ENCODE results near the gene BMP8A.
"Not testable (repeated sequence)": the region's sequence is repeated elsewhere in the genome, so short reads cannot be mapped to it uniquely, and the experiment has no call there.

The BMP8A gene

GRCh38 chr1:39488012-39488545 is 3.4 kb upstream of the BMP8A start:
- no peak for ATAC-seq (replicated peaks; ENCODE audit: extremely low read depth, poor library complexity, severe bottlenecking)
- H3K27ac Mint-ChIP-seq (ENCODE audit: low read depth), result no peak overlapping the region
- peaks cover 7% of the 10 kb centered on the region for H3K4me1 Mint-ChIP-seq
- H3K27me3 Mint-ChIP-seq, result peaks cover 5% of the 10 kb centered on the region
- H3K9me3 Mint-ChIP-seq, result no peaks in the 10 kb centered on the region
- no peak overlapping the region for H3K4me3 Mint-ChIP-seq
- DNase-seq (ENCODE audit: low spot score in 2 of 2), result no peak
- peaks cover 34% of the 10 kb centered on the region for H3K36me3 Mint-ChIP-seq (ENCODE audit: insufficient read depth)

GRCh38 chr1:39488793-39489566 is 2.5 kb upstream of the BMP8A start:
- Mint-ChIP-seq H3K36me3 (ENCODE audit: insufficient read depth) (peaks cover 26% of the 10 kb centered on the region), H3K4me3 (no peak overlapping the region), H3K27me3 (peaks cover 14% of the 10 kb centered on the region), H3K27ac (ENCODE audit: low read depth) (no peak overlapping the region), H3K4me1 (peaks cover 7% of the 10 kb centered on the region), H3K9me3 (no peaks in the 10 kb centered on the region)
- DNase-seq (ENCODE audit: low spot score in 2 of 2) (no peak), ATAC-seq (replicated peaks; ENCODE audit: extremely low read depth, poor library complexity, severe bottlenecking) (no peak)

GRCh38 chr1:39489567-39490239 is 1.7 kb upstream of the BMP8A start:
- Mint-ChIP-seq H3K4me1 (peaks cover 7% of the 10 kb centered on the region), H3K4me3 (peak overlapping the region; percentile 75), H3K36me3 (ENCODE audit: insufficient read depth) (peaks cover 22% of the 10 kb centered on the region), H3K27ac (ENCODE audit: low read depth) (no peak overlapping the region), H3K27me3 (peaks cover 21% of the 10 kb centered on the region), H3K9me3 (no peaks in the 10 kb centered on the region)
- ATAC-seq (replicated peaks; ENCODE audit: extremely low read depth, poor library complexity, severe bottlenecking) (no peak), DNase-seq (ENCODE audit: low spot score in 2 of 2) (no peak)

GRCh38 chr1:39490596-39491145 is 765 bp upstream of the BMP8A start:
- Mint-ChIP-seq H3K4me1 (peaks cover 7% of the 10 kb centered on the region), H3K27me3 (peaks cover 22% of the 10 kb centered on the region), H3K4me3 (peak overlapping the region; percentile 75), H3K27ac (ENCODE audit: low read depth) (no peak overlapping the region), H3K36me3 (ENCODE audit: insufficient read depth) (peaks cover 13% of the 10 kb centered on the region), H3K9me3 (no peaks in the 10 kb centered on the region)
- ATAC-seq (replicated peaks; ENCODE audit: extremely low read depth, poor library complexity, severe bottlenecking) (peak; percentile 38), DNase-seq (ENCODE audit: low spot score in 2 of 2) (no peak)

GRCh38 chr1:39492118-39493042 is 944 bp downstream of the BMP8A start:
- Mint-ChIP-seq H3K4me3 (peak overlapping the region; percentile 56), H3K27me3 (peaks cover 22% of the 10 kb centered on the region)
- not testable (repeated sequence) for H3K4me1 Mint-ChIP-seq; H3K9me3 Mint-ChIP-seq; DNase-seq (ENCODE audit: low spot score in 2 of 2); ATAC-seq (replicated peaks; ENCODE audit: extremely low read depth, poor library complexity, severe bottlenecking); H3K27ac Mint-ChIP-seq (ENCODE audit: low read depth); H3K36me3 Mint-ChIP-seq (ENCODE audit: insufficient read depth)

GRCh38 chr1:39493043-39493810 is 1.8 kb downstream of the BMP8A start:
- peaks cover 22% of the 10 kb centered on the region for H3K27me3 Mint-ChIP-seq
- not testable (repeated sequence) for H3K4me1 Mint-ChIP-seq; H3K36me3 Mint-ChIP-seq (ENCODE audit: insufficient read depth); H3K9me3 Mint-ChIP-seq; H3K27ac Mint-ChIP-seq (ENCODE audit: low read depth); DNase-seq (ENCODE audit: low spot score in 2 of 2); ATAC-seq (replicated peaks; ENCODE audit: extremely low read depth, poor library complexity, severe bottlenecking)
- H3K4me3 Mint-ChIP-seq, result peak overlapping the region; percentile 54

GRCh38 chr1:39494671-39495410 is 3.4 kb downstream of the BMP8A start:
- ATAC-seq (replicated peaks; ENCODE audit: extremely low read depth, poor library complexity, severe bottlenecking) (no peak), DNase-seq (ENCODE audit: low spot score in 2 of 2) (no peak)
- H3K36me3 Mint-ChIP-seq (ENCODE audit: insufficient read depth), result no peaks in the 10 kb centered on the region
- H3K27me3 Mint-ChIP-seq, result peaks cover 22% of the 10 kb centered on the region
- H3K4me3 Mint-ChIP-seq, result no peak overlapping the region
- peaks cover 7% of the 10 kb centered on the region for H3K4me1 Mint-ChIP-seq
- H3K27ac Mint-ChIP-seq (ENCODE audit: low read depth), result no peak overlapping the region
- no peaks in the 10 kb centered on the region for H3K9me3 Mint-ChIP-seq

GRCh38 chr1:39496520-39496919 is 5.1 kb downstream of the BMP8A start:
- peaks cover 22% of the 10 kb centered on the region for H3K27me3 Mint-ChIP-seq
- not testable (repeated sequence) for H3K36me3 Mint-ChIP-seq (ENCODE audit: insufficient read depth); H3K27ac Mint-ChIP-seq (ENCODE audit: low read depth); H3K9me3 Mint-ChIP-seq; DNase-seq (ENCODE audit: low spot score in 2 of 2); H3K4me3 Mint-ChIP-seq; ATAC-seq (replicated peaks; ENCODE audit: extremely low read depth, poor library complexity, severe bottlenecking); H3K4me1 Mint-ChIP-seq

- no peak overlapping the region for H3K4me3 Mint-ChIP-seq
- H3K9me3 Mint-ChIP-seq, result no peaks in the 10 kb centered on the region
- ATAC-seq (replicated peaks; ENCODE audit: extremely low read depth, poor library complexity, severe bottlenecking), result no peak
- H3K27ac Mint-ChIP-seq (ENCODE audit: low read depth), result no peak overlapping the region
- H3K27me3 Mint-ChIP-seq, result peaks cover 22% of the 10 kb centered on the region
- no peaks in the 10 kb centered on the region for H3K4me1 Mint-ChIP-seq
- DNase-seq (ENCODE audit: low spot score in 2 of 2), result no peak
- no peaks in the 10 kb centered on the region for H3K36me3 Mint-ChIP-seq (ENCODE audit: insufficient read depth)
These were observed 6.1 kb downstream of the BMP8A start for GRCh38 chr1:39497585-39497984.

- not testable (repeated sequence) for H3K4me1 Mint-ChIP-seq
These were observed 6.8 kb downstream of the BMP8A start for GRCh38 chr1:39498096-39498710.

GRCh38 chr1:39498821-39499220 is 7.4 kb downstream of the BMP8A start:
- DNase-seq (ENCODE audit: low spot score in 2 of 2); H3K27me3 Mint-ChIP-seq: not testable (repeated sequence)

More at GRCh38 chr1:39498096-39498710, 6.8 kb downstream of the BMP8A start:
- not testable (repeated sequence) for H3K4me3 Mint-ChIP-seq; H3K27ac Mint-ChIP-seq (ENCODE audit: low read depth); H3K36me3 Mint-ChIP-seq (ENCODE audit: insufficient read depth); DNase-seq (ENCODE audit: low spot score in 2 of 2); H3K9me3 Mint-ChIP-seq; ATAC-seq (replicated peaks; ENCODE audit: extremely low read depth, poor library complexity, severe bottlenecking)
- peaks cover 16% of the 10 kb centered on the region for H3K27me3 Mint-ChIP-seq

More at GRCh38 chr1:39498821-39499220, 7.4 kb downstream of the BMP8A start:
- ATAC-seq (replicated peaks; ENCODE audit: extremely low read depth, poor library complexity, severe bottlenecking); H3K36me3 Mint-ChIP-seq (ENCODE audit: insufficient read depth); H3K27ac Mint-ChIP-seq (ENCODE audit: low read depth); H3K4me1 Mint-ChIP-seq; H3K4me3 Mint-ChIP-seq; H3K9me3 Mint-ChIP-seq: not testable (repeated sequence)
